K562 treated with DMSO at 1 percent for 4 hours (cell line): Measurements from ENCODE around the gene KAZN. TPM values are rescaled to one million over a fixed set of nuclear protein-coding genes. Genes with fewer than 3 reads are reported as not detected.

Experiments used
- total RNA-seq: library from RNA; unstranded; fragments of 300-600 nt; gene quantifications from 2 replicates; pipeline ENCODE4 v1.2.3, GENCODE V29; 2022; ENCODE audit not compliant: insufficient read depth

Gene KAZN
- total RNA-seq = 9.2 TPM in 2 replicates

DNA sequence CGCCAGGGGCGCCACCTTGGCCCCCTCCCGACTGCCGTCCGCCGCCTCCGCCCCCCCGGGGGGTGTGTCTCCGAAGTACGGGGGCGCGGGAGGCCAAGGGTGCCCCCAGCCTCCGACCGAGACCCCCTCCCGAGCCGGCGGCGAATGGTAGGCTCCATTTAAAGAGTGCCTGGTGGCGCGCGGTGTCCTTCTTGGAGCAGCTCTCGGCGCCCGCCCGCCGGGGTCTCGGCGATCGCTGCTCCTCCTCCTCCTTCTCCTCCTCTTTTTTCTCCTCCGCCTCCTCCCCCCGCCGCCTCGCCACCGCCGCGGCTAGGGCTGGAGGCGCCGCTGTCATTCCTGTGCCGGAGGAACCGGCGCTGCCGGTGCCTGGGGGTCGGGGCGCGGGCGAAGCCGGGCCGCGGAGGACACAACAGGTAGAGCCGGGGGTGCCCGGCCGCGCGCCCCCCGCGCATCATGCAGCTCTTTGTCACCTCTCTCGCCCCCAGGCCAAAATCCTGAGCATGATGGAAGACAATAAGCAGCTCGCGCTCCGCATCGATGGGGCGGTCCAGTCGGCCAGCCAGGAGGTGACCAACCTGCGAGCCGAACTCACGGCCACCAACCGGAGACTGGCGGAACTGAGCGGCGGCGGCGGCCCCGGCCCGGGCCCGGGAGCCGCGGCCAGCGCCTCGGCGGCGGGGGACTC is at the start of gene KAZN:
TSS of gene KAZN (plus strand) at position 188 of the 685 bp plus-strand sequence.

DNA sequence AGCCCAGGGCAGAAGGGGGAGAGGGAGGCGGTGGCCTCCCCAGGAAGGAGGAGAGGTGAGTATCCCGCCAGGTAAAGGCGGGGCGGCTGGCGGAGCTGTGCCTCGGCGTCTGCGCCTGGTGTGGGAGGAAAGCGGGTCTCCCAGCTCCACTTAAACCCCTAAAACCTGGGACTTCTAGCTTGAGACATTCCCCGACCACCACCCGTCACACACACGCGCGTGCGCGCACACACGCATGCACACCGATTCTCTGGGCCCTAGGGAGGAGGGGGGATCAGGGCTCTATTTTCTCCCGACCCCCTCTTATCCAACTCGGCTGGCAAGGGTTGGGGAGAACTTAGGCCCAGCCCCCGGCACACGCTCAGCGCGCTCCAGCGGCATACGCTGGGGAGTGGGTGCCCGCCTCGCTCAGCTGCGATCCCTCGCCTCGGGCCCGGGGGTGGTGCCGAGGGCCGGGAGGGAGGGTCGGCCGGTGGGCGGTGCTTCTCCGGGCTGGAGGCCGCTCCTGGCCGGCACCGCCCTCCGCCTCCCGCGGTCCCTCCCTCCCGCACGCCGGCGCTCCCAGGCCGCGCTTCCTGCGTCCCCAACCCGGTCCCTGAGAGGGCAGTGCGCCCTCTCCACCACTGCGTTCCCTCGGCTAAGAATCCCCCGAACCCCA is 554.8 kb downstream of the KAZN start, which contains the start of gene TMEM51:
TSS of gene TMEM51 (plus strand) at position 564 of the 658 bp plus-strand sequence. CDS start 61,341 bp downstream, outside the sequence.

